Measurements from ENCODE around the gene SLC4A1. TPM values are rescaled to one million over a fixed set of nuclear protein-coding genes. Genes with fewer than 3 reads are reported as not detected.

The SLC4A1 gene
- polyA plus RNA-seq, 1 experiment = not detected

DNA sequence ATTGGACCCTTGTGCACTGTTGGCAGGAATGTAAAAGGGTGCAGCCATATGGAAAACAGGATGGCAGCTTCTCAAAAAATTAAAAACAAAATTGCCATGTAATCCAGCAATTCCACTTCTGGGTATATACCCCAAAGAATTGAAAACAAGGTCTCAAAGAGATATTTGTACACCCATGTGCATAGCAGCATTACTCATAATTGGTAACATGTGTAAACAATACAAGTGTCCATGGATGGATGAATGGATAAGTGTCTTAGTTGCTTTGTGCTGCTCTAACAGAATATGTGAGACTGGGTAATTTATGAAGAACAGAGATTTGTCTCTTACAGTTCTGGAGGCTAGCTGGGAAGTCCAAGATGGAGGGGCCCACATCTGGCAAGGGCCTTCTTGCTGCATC, 36.7 kb upstream of the SLC4A1 start:
- no peak for DNase-seq (ENCODE audit: low read depth)
- TF ChIP-seq, protein P1, sequence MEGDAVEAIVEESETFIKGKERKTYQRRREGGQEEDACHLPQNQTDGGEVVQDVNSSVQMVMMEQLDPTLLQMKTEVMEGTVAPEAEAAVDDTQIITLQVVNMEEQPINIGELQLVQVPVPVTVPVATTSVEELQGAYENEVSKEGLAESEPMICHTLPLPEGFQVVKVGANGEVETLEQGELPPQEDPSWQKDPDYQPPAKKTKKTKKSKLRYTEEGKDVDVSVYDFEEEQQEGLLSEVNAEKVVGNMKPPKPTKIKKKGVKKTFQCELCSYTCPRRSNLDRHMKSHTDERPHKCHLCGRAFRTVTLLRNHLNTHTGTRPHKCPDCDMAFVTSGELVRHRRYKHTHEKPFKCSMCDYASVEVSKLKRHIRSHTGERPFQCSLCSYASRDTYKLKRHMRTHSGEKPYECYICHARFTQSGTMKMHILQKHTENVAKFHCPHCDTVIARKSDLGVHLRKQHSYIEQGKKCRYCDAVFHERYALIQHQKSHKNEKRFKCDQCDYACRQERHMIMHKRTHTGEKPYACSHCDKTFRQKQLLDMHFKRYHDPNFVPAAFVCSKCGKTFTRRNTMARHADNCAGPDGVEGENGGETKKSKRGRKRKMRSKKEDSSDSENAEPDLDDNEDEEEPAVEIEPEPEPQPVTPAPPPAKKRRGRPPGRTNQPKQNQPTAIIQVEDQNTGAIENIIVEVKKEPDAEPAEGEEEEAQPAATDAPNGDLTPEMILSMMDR (IDR thresholded peaks at IDR 0.05; ENCODE audit: insufficient read depth, low read depth, low read length) = no peak
- peaks cover 9% of the 10 kb centered on the region for H3K27me3 ChIP-seq (ENCODE audit: control insufficient read depth, insufficient read depth, low read length)
- CTCF ChIA-PET = no interaction called here
- POLR2A ChIA-PET = no interaction called here
- H3K36me3 ChIP-seq (ENCODE audit: control insufficient read depth, insufficient read depth, low read length) = no peaks in the 10 kb centered on the region
- H3K4me3 ChIP-seq (ENCODE audit: low read depth, low read length) = no peak overlapping the region

DNA sequence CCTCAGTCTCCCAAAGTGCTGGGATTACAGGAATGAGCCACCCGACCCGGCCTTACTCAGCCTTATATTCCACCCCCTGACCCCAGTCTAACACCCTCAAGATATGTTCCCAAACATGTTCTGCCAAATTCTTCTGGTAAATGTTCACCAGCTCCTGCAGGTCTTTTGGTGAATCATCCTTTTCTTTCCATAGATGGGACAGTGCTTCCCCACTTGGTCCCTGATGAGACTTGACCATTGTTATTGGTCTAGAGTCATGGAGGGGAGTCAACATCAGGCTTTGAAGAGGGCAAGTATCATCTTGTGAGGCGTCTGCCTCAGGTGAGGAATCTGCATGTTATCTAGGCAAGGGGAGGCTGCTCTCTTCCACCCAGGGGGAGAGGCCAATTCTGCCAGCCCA, 30.0 kb upstream of the SLC4A1 start:
- ChIA-PET CTCF (interaction anchor here (0.8 kb wide), 1 partner anchor 33 kb away, joined by 3 read pairs; no protein-coding TSS in a partner anchor), POLR2A (no interaction called here)
- no peaks in the 10 kb centered on the region for H3K36me3 ChIP-seq (ENCODE audit: control insufficient read depth, insufficient read depth, low read length)
- no peak overlapping the region for H3K4me3 ChIP-seq (ENCODE audit: low read depth, low read length)
- TF ChIP-seq, protein P1 (IDR thresholded peaks at IDR 0.05; ENCODE audit: insufficient read depth, low read depth, low read length) = no peak
- DNase-seq (ENCODE audit: low read depth) = no peak
- H3K27me3 ChIP-seq (ENCODE audit: control insufficient read depth, insufficient read depth, low read length) = no peaks in the 10 kb centered on the region; the same call in none of the 2 replicates

DNA sequence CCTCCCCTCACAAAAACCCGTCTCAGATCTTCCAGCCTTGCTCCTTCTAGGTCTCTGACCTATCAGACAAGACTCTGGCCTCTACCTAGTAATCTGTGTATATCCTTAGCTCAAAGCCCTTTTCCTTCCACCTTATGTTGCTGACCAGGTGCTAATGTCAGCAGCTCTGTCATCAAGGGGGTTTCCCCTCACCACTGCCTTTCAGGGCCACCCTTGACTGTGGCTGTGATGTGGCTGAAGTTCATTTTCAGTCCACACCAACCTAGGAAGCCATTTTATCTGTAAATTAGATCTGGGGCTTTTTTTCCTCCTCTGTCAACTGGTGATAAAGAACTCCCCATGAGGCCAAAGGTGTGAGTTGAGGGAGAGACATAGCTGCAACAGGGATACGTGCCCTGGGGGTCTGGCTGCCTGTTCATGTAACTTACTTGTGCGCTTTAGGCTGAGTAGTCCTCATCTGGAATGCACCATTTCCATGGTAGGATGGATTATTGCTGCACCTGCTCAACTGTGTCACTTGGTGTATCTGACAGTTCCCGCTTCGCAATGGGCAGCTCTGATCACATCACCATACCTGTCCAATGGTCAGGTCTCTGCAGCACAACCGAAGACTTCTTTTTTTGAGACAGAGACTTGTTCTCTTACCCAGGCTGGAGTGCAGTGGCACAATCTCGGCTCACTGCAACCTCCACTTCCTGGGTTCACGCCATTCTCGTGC, 25.7 kb upstream of the SLC4A1 start:
- CTCF ChIA-PET = no interaction called here
- POLR2A ChIA-PET = no interaction called here
- no peak for DNase-seq (ENCODE audit: low read depth)
- TF ChIP-seq, protein P1 (IDR thresholded peaks at IDR 0.05; ENCODE audit: insufficient read depth, low read depth, low read length) = no peak
- Histone ChIP-seq H3K27me3 (ENCODE audit: control insufficient read depth, insufficient read depth, low read length) (no peaks in the 10 kb centered on the region; the same call in 1 of the 2 replicates), H3K36me3 (ENCODE audit: control insufficient read depth, insufficient read depth, low read length) (no peaks in the 10 kb centered on the region), H3K4me3 (ENCODE audit: low read depth, low read length) (no peak overlapping the region)

DNA sequence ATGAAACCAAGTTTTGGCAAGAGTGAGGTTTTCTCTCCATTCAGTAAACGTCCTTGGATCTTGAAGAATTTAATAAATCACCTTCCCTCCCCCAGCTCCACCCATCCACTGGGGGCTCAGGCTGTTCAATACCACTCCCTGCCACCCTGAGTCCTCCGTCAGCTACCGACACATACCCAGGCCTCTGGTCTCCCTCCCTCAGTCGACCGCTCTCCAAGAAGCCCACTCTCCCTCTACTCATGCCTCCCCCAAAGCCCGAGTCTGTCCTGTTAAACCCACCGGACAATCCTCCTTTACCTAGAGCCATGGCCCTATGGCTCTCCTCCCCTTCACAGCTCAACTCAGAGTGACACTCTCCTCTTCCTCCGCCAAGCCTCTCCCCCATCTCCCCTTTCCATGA, 19.7 kb upstream of the SLC4A1 start:
- Histone ChIP-seq H3K36me3 (ENCODE audit: control insufficient read depth, insufficient read depth, low read length) (no peaks in the 10 kb centered on the region), H3K27me3 (ENCODE audit: control insufficient read depth, insufficient read depth, low read length) (no peaks in the 10 kb centered on the region), H3K4me3 (ENCODE audit: low read depth, low read length) (no peak overlapping the region)
- DNase-seq (ENCODE audit: low read depth) = no peak
- TF ChIP-seq, protein P1 (IDR thresholded peaks at IDR 0.05; ENCODE audit: insufficient read depth, low read depth, low read length) = no peak
- ChIA-PET CTCF (no interaction called here), POLR2A (no interaction called here)

DNA sequence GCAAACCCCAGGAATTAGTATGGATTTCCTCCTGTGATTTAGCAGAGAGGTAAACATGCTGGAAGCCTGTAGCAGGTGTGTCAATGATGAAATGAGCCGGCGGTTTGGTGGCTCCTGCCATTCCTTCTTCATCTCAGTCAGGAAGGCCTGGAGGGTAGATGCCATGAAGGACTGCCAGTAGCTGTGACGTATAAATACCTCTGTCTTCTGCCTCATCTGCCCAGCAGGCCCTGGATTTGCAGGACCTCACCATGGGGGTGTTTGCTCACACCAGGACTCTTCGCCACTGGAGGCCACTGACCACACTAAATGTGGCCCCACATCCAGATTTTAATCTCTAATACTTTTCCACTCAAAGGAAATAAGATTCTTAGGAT, 16.1 kb upstream of the SLC4A1 start:
- no peaks in the 10 kb centered on the region for H3K27me3 ChIP-seq (ENCODE audit: control insufficient read depth, insufficient read depth, low read length)
- TF ChIP-seq, protein P1 (IDR thresholded peaks at IDR 0.05; ENCODE audit: insufficient read depth, low read depth, low read length) = no peak
- no peaks in the 10 kb centered on the region for H3K36me3 ChIP-seq (ENCODE audit: control insufficient read depth, insufficient read depth, low read length)
- ChIA-PET POLR2A (no interaction called here), CTCF (no interaction called here)
- H3K4me3 ChIP-seq (ENCODE audit: low read depth, low read length) = no peak overlapping the region
- no peak for DNase-seq (ENCODE audit: low read depth)

Measured in BJ (cell line).